Measurements from ENCODE around the gene GCN1.

DNA sequence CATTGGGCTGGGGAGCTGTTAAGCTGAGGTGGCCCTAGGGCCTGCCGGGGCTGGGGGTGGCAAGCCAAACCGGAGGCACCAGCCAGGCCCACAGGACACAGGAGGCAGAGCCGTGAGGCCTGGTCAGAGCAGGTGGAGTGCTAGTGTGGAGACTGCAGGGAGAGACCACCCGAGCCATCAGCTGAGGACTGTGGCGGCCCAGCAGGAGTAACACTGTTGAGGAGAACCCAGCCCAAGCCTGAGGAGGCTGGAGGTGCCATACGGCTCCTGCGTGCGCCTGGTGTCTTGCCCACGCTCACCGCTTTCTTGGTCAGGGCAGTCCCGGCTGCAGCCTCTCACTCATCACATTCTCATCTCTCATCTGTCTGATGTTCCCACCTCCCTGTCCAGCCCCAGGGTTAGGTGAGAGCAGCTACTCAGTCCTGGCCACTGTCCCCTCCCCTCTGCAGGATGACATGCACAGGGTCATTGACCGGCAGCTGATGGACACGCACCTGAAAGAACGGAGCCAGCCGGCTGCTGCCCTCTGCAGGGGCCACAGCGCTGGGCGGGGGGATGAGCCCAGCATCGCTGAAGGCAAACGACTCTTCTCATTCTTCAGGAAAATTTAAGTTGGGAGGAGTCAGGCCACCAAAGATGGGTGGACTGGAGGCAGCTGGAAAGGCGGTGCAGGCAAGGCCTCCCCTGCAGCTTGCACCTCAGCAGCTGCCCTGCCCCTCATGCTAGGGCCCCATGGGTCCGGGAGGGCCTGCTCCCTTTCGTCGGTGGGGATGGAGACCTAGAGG lies 101.8 kb downstream of the GCN1 start:
- TF ChIP-seq, protein P1, sequence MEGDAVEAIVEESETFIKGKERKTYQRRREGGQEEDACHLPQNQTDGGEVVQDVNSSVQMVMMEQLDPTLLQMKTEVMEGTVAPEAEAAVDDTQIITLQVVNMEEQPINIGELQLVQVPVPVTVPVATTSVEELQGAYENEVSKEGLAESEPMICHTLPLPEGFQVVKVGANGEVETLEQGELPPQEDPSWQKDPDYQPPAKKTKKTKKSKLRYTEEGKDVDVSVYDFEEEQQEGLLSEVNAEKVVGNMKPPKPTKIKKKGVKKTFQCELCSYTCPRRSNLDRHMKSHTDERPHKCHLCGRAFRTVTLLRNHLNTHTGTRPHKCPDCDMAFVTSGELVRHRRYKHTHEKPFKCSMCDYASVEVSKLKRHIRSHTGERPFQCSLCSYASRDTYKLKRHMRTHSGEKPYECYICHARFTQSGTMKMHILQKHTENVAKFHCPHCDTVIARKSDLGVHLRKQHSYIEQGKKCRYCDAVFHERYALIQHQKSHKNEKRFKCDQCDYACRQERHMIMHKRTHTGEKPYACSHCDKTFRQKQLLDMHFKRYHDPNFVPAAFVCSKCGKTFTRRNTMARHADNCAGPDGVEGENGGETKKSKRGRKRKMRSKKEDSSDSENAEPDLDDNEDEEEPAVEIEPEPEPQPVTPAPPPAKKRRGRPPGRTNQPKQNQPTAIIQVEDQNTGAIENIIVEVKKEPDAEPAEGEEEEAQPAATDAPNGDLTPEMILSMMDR (IDR thresholded peaks at IDR 0.05), result no peak
- no peak for TF ChIP-seq POLR2A (IDR thresholded peaks at IDR 0.05)
